Measurements from ENCODE around the gene MGAT5B.

Gene MGAT5B

DNA sequence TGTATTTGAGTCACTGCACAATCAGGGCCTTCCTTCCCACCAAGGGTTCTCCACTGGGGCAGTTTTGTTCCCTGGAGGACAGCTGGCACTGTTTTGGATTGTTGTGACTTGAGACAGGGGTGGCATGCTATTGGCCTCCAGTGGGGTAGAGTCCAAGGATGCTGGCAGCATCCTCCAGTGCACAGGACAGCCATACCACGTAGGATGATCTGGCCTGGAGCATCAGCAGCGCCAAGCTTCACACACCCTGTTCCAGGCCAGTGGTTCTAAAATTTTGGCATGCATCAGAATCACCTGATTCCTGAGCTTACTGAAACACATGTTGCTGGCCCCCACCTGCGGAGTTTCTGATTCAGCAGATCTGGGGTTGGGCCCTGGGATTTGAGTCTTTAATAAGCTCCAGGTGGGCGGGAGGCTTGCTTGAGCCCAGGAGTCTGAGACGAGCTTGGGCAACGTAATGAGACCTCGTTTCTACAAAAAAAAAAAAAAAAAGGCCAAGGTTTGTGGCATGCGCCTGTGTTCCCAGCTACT is 83.2 kb downstream of the MGAT5B start:
- Histone ChIP-seq H3K4ac (ENCODE audit: low read depth, low read length) (no peak overlapping the region), H3K18ac (ENCODE audit: low read length) (no peak overlapping the region), H3K9me3 (ENCODE audit: insufficient read depth, low read depth, low read length) (no peaks in the 10 kb centered on the region), H3K4me1 (ENCODE audit: control insufficient read depth in 1 of 2, insufficient read depth in 2 of 2, low read length in 2 of 2) (no peaks in the 10 kb centered on the region), H2AFZ (ENCODE audit: insufficient read depth, low read length, poor library complexity) (no peak overlapping the region), H4K91ac (ENCODE audit: low read depth, low read length) (no peak overlapping the region), H2BK5ac (ENCODE audit: low read depth, low read length, poor library complexity) (no peak overlapping the region), H4K12ac (ENCODE audit: low read depth, low read length) (no peak overlapping the region), H3K14ac (ENCODE audit: low read length) (no peak overlapping the region), H3K79me2 (ENCODE audit: control insufficient read depth, insufficient read depth, low read length, poor library complexity) (no peaks in the 10 kb centered on the region), H3K27me3 (ENCODE audit: insufficient read depth, low read length) (no peaks in the 10 kb centered on the region), H2AK5ac (ENCODE audit: low read length) (no peak overlapping the region), H2BK120ac (ENCODE audit: insufficient read depth, low read length, poor library complexity) (no peak overlapping the region), H3K23ac (ENCODE audit: low read length) (no peak overlapping the region), H3K9ac (ENCODE audit: low read length) (no peak overlapping the region), H3K4me3 (ENCODE audit: low read depth, low read length) (no peak overlapping the region), H3K36me3 (ENCODE audit: control insufficient read depth in 1 of 2, insufficient read depth in 2 of 2, low read length in 2 of 2) (no peaks in the 10 kb centered on the region), H4K8ac (ENCODE audit: low read depth, low read length) (no peak overlapping the region), H3K4me2 (ENCODE audit: low read length) (no peak overlapping the region), H2BK12ac (ENCODE audit: low read length) (no peak overlapping the region), H3K27ac (ENCODE audit: low read depth, low read length) (no peak overlapping the region), H3K79me1 (ENCODE audit: low read length) (no peaks in the 10 kb centered on the region)
- DNase-seq: no peak
- no CpG with 5 or more reads among the region's 8 CpGs for WGBS (ENCODE audit: extremely low coverage, insufficient coverage, insufficient read length)

- no CpG with 5 or more reads among the region's 5 CpGs for WGBS (ENCODE audit: extremely low coverage, insufficient coverage, insufficient read length)
- no peak overlapping the region for H2AFZ ChIP-seq (ENCODE audit: insufficient read depth, low read length, poor library complexity)
Measured at GRCh38 chr17:76952402-76952801, 84.2 kb downstream of the MGAT5B start.

GRCh38 chr17:76953066-76953465 is 84.9 kb downstream of the MGAT5B start:
- no peak for DNase-seq
- Histone ChIP-seq H2BK5ac (ENCODE audit: low read depth, low read length, poor library complexity) (no peak overlapping the region), H4K91ac (ENCODE audit: low read depth, low read length) (no peak overlapping the region), H3K23ac (ENCODE audit: low read length) (no peak overlapping the region), H3K27me3 (ENCODE audit: insufficient read depth, low read length) (no peaks in the 10 kb centered on the region), H3K4me2 (ENCODE audit: low read length) (no peak overlapping the region), H2AK5ac (ENCODE audit: low read length) (no peak overlapping the region), H3K9me3 (ENCODE audit: insufficient read depth, low read depth, low read length) (no peaks in the 10 kb centered on the region), H3K36me3 (ENCODE audit: control insufficient read depth in 1 of 2, insufficient read depth in 2 of 2, low read length in 2 of 2) (no peaks in the 10 kb centered on the region), H2AFZ (ENCODE audit: insufficient read depth, low read length, poor library complexity) (no peak overlapping the region), H3K27ac (ENCODE audit: low read depth, low read length) (no peak overlapping the region), H3K18ac (ENCODE audit: low read length) (no peak overlapping the region), H3K4ac (ENCODE audit: low read depth, low read length) (no peak overlapping the region), H2BK12ac (ENCODE audit: low read length) (no peak overlapping the region), H3K79me1 (ENCODE audit: low read length) (no peaks in the 10 kb centered on the region), H3K79me2 (ENCODE audit: control insufficient read depth, insufficient read depth, low read length, poor library complexity) (no peaks in the 10 kb centered on the region), H4K8ac (ENCODE audit: low read depth, low read length) (no peak overlapping the region), H2BK120ac (ENCODE audit: insufficient read depth, low read length, poor library complexity) (no peak overlapping the region), H3K4me3 (ENCODE audit: low read depth, low read length) (no peak overlapping the region), H4K12ac (ENCODE audit: low read depth, low read length) (no peak overlapping the region), H3K14ac (ENCODE audit: low read length) (no peak overlapping the region), H3K9ac (ENCODE audit: low read length) (no peak overlapping the region), H3K4me1 (ENCODE audit: control insufficient read depth in 1 of 2, insufficient read depth in 2 of 2, low read length in 2 of 2) (no peaks in the 10 kb centered on the region)
- WGBS (ENCODE audit: extremely low coverage, insufficient coverage, insufficient read length): no CpG with 5 or more reads among the region's 9 CpGs

More at GRCh38 chr17:76952402-76952801, 84.2 kb downstream of the MGAT5B start:
- Histone ChIP-seq H3K79me2 (ENCODE audit: control insufficient read depth, insufficient read depth, low read length, poor library complexity) (no peaks in the 10 kb centered on the region), H4K12ac (ENCODE audit: low read depth, low read length) (no peak overlapping the region), H3K27me3 (ENCODE audit: insufficient read depth, low read length) (no peaks in the 10 kb centered on the region), H4K8ac (ENCODE audit: low read depth, low read length) (no peak overlapping the region), H3K79me1 (ENCODE audit: low read length) (no peaks in the 10 kb centered on the region), H3K27ac (ENCODE audit: low read depth, low read length) (no peak overlapping the region), H2AK5ac (ENCODE audit: low read length) (no peak overlapping the region), H2BK120ac (ENCODE audit: insufficient read depth, low read length, poor library complexity) (no peak overlapping the region), H3K14ac (ENCODE audit: low read length) (no peak overlapping the region), H3K9me3 (ENCODE audit: insufficient read depth, low read depth, low read length) (no peaks in the 10 kb centered on the region), H3K4me2 (ENCODE audit: low read length) (no peak overlapping the region), H4K91ac (ENCODE audit: low read depth, low read length) (no peak overlapping the region), H3K36me3 (ENCODE audit: control insufficient read depth in 1 of 2, insufficient read depth in 2 of 2, low read length in 2 of 2) (no peaks in the 10 kb centered on the region), H3K18ac (ENCODE audit: low read length) (no peak overlapping the region), H3K4me1 (ENCODE audit: control insufficient read depth in 1 of 2, insufficient read depth in 2 of 2, low read length in 2 of 2) (no peaks in the 10 kb centered on the region), H3K4ac (ENCODE audit: low read depth, low read length) (no peak overlapping the region), H3K4me3 (ENCODE audit: low read depth, low read length) (no peak overlapping the region), H2BK12ac (ENCODE audit: low read length) (no peak overlapping the region), H2BK5ac (ENCODE audit: low read depth, low read length, poor library complexity) (no peak overlapping the region), H3K9ac (ENCODE audit: low read length) (no peak overlapping the region), H3K23ac (ENCODE audit: low read length) (no peak overlapping the region)
- no peak for DNase-seq

GRCh38 chr17:76953946-76954345 is 85.7 kb downstream of the MGAT5B start:
- H3K79me1 ChIP-seq (ENCODE audit: low read length): no peaks in the 10 kb centered on the region

More at GRCh38 chr17:76953946-76954345, 85.7 kb downstream of the MGAT5B start:
- H3K18ac ChIP-seq (ENCODE audit: low read length): no peak overlapping the region
- no peaks in the 10 kb centered on the region for H3K79me2 ChIP-seq (ENCODE audit: control insufficient read depth, insufficient read depth, low read length, poor library complexity)
- H3K27ac ChIP-seq (ENCODE audit: low read depth, low read length): no peak overlapping the region
- H3K4me3 ChIP-seq (ENCODE audit: low read depth, low read length): no peak overlapping the region
- no CpG with 5 or more reads among the region's 2 CpGs for WGBS (ENCODE audit: extremely low coverage, insufficient coverage, insufficient read length)
- no peaks in the 10 kb centered on the region for H3K9me3 ChIP-seq (ENCODE audit: insufficient read depth, low read depth, low read length)
- DNase-seq: no peak
- no peak overlapping the region for H2BK120ac ChIP-seq (ENCODE audit: insufficient read depth, low read length, poor library complexity)
- no peak overlapping the region for H2AK5ac ChIP-seq (ENCODE audit: low read length)
- H3K14ac ChIP-seq (ENCODE audit: low read length): no peak overlapping the region
- H2AFZ ChIP-seq (ENCODE audit: insufficient read depth, low read length, poor library complexity): no peak overlapping the region
- H3K27me3 ChIP-seq (ENCODE audit: insufficient read depth, low read length): no peaks in the 10 kb centered on the region
- no peak overlapping the region for H4K12ac ChIP-seq (ENCODE audit: low read depth, low read length)
- H4K91ac ChIP-seq (ENCODE audit: low read depth, low read length): no peak overlapping the region
- no peak overlapping the region for H3K4ac ChIP-seq (ENCODE audit: low read depth, low read length)
- H2BK12ac ChIP-seq (ENCODE audit: low read length): no peak overlapping the region
- H3K4me2 ChIP-seq (ENCODE audit: low read length): no peak overlapping the region
- no peak overlapping the region for H2BK5ac ChIP-seq (ENCODE audit: low read depth, low read length, poor library complexity)
- no peaks in the 10 kb centered on the region for H3K36me3 ChIP-seq (ENCODE audit: control insufficient read depth in 1 of 2, insufficient read depth in 2 of 2, low read length in 2 of 2)
- no peak overlapping the region for H4K8ac ChIP-seq (ENCODE audit: low read depth, low read length)
- no peak overlapping the region for H3K23ac ChIP-seq (ENCODE audit: low read length)
- H3K9ac ChIP-seq (ENCODE audit: low read length): no peak overlapping the region
- H3K4me1 ChIP-seq (ENCODE audit: control insufficient read depth in 1 of 2, insufficient read depth in 2 of 2, low read length in 2 of 2): no peaks in the 10 kb centered on the region
